ENCODE measurements around the gene DPP6.

DPP6 gene

GRCh38 chr7:154842591-154842990 is 790.4 kb downstream of the DPP6 start:
- DNase-seq (ENCODE audit: extremely low read depth, low read depth) = no peak

DNA sequence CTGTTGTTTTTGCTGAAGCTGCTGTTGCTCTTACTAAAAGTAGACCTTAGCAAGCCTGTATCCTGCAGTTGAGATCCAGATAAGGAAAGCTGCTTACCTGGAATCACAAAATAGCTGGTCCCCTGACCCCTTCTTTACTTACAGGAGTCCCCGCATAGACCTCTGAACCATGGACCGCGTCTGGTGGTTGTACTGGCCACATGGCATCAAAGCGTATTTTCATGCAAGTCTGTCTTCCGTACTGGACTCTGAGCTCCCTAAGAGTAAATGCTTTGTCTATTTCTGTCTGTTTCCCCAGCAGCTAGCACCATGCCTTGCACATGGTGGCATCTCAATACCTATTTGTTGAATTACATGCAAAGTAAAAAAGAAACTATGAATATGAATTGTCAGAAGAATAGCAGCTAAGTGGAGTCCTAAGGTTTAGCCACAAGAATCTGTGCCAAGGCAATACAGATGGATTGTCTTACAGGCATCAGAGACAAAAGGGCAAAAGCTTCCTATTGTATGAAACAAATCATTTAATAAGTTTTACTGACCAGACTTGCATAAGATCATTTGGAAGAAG is 791.6 kb downstream of the DPP6 start:
- no peak overlapping the region for H3K4me3 ChIP-seq (replicated peaks; ENCODE audit: low read depth, low read length)
- no peak for DNase-seq (ENCODE audit: extremely low read depth, low read depth)
- TF ChIP-seq, protein P1, sequence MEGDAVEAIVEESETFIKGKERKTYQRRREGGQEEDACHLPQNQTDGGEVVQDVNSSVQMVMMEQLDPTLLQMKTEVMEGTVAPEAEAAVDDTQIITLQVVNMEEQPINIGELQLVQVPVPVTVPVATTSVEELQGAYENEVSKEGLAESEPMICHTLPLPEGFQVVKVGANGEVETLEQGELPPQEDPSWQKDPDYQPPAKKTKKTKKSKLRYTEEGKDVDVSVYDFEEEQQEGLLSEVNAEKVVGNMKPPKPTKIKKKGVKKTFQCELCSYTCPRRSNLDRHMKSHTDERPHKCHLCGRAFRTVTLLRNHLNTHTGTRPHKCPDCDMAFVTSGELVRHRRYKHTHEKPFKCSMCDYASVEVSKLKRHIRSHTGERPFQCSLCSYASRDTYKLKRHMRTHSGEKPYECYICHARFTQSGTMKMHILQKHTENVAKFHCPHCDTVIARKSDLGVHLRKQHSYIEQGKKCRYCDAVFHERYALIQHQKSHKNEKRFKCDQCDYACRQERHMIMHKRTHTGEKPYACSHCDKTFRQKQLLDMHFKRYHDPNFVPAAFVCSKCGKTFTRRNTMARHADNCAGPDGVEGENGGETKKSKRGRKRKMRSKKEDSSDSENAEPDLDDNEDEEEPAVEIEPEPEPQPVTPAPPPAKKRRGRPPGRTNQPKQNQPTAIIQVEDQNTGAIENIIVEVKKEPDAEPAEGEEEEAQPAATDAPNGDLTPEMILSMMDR (IDR thresholded peaks at IDR 0.05; ENCODE audit: low read depth, low read length, missing control alignments) = no peak

More at GRCh38 chr7:154842591-154842990, 790.4 kb downstream of the DPP6 start:
- TF ChIP-seq, protein P1 (IDR thresholded peaks at IDR 0.05; ENCODE audit: low read depth, low read length, missing control alignments) = no peak
- H3K4me3 ChIP-seq (replicated peaks; ENCODE audit: low read depth, low read length) = no peak overlapping the region

- no peak for DNase-seq (ENCODE audit: extremely low read depth, low read depth)
- TF ChIP-seq, protein P1 (IDR thresholded peaks at IDR 0.05; ENCODE audit: low read depth, low read length, missing control alignments) = no peak
- no peak overlapping the region for H3K4me3 ChIP-seq (replicated peaks; ENCODE audit: low read depth, low read length)
Measured at GRCh38 chr7:154844499-154844898, 792.3 kb downstream of the DPP6 start.

DNA sequence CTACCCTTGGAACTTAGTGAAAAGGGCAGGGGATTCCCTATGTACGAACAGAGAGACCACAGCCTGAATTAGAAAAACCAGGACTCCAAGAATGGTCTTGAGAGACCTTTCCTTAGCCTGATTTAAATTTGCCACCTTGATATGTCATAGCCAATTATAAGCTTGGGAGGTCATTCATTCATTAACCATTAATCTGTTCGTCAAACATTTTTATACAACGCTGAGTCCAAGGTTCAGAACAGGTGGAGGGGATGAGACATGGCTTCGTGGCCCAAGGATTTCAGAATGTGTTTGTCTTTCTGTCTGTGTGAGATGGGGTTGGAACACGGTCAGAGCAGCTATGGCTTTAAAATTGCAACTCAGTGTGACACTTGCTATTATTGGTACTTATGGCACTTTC is 792.8 kb downstream of the DPP6 start:
- TF ChIP-seq, protein P1 (IDR thresholded peaks at IDR 0.05; ENCODE audit: low read depth, low read length, missing control alignments) = no peak
- DNase-seq (ENCODE audit: extremely low read depth, low read depth) = no peak
- H3K4me3 ChIP-seq (replicated peaks; ENCODE audit: low read depth, low read length) = no peak overlapping the region

GRCh38 chr7:154848464-154848863 is 796.3 kb downstream of the DPP6 start:
- TF ChIP-seq, protein P1 (IDR thresholded peaks at IDR 0.05; ENCODE audit: low read depth, low read length, missing control alignments) = no peak
- no peak for DNase-seq (ENCODE audit: extremely low read depth, low read depth)
- H3K4me3 ChIP-seq (replicated peaks; ENCODE audit: low read depth, low read length) = no peak overlapping the region

- no peak for DNase-seq (ENCODE audit: extremely low read depth, low read depth)
- TF ChIP-seq, protein P1 (IDR thresholded peaks at IDR 0.05; ENCODE audit: low read depth, low read length, missing control alignments) = no peak
- H3K4me3 ChIP-seq (replicated peaks; ENCODE audit: low read depth, low read length) = no peak overlapping the region
Measured at GRCh38 chr7:154852205-154852604, 800.0 kb downstream of the DPP6 start.
